Measurements from ENCODE around the gene DCHS2. TPM values are rescaled to one million over a fixed set of nuclear protein-coding genes. Genes with fewer than 3 reads are reported as not detected.
A peak's percentile ranks its signal among the peaks of the same experiment; 100 is the strongest.
"Not testable (repeated sequence)": the region's sequence is repeated elsewhere in the genome, so short reads cannot be mapped to it uniquely, and the experiment has no call there.

The DCHS2 gene
- total RNA-seq, 1 experiment from 2014 or later, result not detected

GRCh38 chr4:154218051-154218450 is 273.5 kb downstream of the DCHS2 start:
- no peak for DNase-seq (ENCODE audit: low read depth)

- not testable (repeated sequence) for DNase-seq (ENCODE audit: low read depth)
Observed at GRCh38 chr4:154217384-154217783, 274.2 kb downstream of the DCHS2 start.

- DNase-seq (ENCODE audit: low read depth), result no peak
Observed at GRCh38 chr4:154211506-154211905, 280.1 kb downstream of the DCHS2 start.

GRCh38 chr4:154208424-154208823 is 283.2 kb downstream of the DCHS2 start:
- peak; percentile 51 for DNase-seq (ENCODE audit: low read depth)

GRCh38 chr4:154205471-154205870 is 286.1 kb downstream of the DCHS2 start:
- peak; percentile 17 for DNase-seq (ENCODE audit: low read depth)

GRCh38 chr4:154194649-154195048 is 296.9 kb downstream of the DCHS2 start:
- no peak for DNase-seq (ENCODE audit: low read depth)

DNA sequence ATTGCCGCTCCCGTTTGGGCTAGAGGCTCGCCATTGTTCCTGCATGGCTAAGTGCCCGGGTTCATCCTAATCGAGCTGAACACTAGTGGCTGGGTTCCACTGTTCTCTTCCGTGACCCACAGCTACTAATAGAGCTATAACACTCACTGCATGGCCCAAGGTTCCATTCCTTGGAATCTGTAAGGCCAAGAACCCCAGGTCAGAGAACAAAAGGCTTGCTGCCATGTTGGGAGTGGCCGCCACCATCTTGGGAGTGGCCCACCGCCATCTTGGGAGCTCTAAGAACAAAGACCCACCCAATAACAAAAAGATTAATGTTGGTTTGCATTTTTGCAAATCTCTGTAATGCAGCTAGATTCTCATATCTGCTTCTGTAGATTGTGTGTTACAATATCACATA is 299.0 kb downstream of the DCHS2 start:
- no peak for DNase-seq (ENCODE audit: low read depth)

- peak; percentile 45 for DNase-seq (ENCODE audit: low read depth)
Observed at GRCh38 chr4:154189346-154189745, 302.3 kb downstream of the DCHS2 start.

GRCh38 chr4:154186888-154187287 is 304.7 kb downstream of the DCHS2 start:
- no peak for DNase-seq (ENCODE audit: low read depth)

DNA sequence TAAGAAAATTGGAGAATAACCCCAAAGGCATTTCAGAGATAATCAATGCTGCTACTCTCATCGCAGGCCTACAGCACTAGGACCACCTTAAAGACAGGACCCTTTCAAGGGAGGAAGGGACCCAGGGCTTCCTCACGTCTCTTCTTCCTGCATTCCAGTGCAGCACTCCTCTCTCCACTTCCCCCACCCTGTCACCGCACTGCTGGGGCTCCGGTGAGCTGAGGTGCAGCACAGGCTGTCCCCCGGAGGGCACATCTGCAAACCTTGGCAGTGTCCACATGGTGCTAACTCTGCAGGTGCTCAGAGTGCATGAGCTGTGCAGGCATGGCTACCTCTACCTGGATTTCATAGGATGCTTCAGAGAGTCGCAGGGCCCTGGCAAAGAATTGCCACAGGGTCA is 305.6 kb downstream of the DCHS2 start:
- DNase-seq (ENCODE audit: low read depth), result no peak

DNA sequence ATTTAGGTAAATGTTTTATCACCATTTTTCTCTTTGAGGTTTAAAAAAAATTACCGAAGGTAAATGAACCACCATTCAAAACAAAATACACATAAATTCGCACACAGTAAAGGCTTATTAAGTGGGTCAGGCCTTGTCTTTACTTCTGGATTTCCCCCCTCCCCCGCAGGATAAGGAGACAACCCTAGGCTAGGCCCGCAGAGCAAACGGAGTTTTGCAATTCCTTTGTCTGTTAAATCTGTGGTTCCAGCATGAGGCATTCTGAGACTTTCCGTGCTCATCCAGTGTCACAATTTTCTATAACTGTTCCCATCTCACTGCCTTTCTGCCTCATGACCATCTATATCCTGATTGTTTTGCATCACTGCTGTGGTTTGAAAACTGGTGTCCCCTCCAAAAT is 307.4 kb downstream of the DCHS2 start:
- no peak for DNase-seq (ENCODE audit: low read depth)

DNA sequence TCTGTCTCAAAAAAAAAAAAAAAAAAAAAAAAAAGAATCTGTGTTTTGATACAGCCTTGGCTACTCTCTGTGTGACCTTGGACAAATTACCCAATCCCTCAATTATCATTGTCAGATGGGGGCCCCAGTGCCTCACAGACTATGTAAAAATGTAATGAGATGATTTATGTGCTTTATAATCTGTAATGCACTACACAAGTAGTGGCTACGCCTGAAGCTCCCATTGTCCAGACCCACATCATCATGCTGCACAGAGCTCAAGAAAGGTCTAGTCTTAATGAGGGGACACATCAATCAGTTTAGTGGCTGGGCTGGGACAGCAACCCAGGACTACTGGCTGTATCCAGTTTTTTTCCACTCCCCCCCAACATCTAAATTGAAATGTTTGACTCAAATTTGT is 308.3 kb downstream of the DCHS2 start:
- DNase-seq (ENCODE audit: low read depth), result no peak

Other genes with a start within 250 kb of the DCHS2 start
- gene PLRG1, start 58.6 kb upstream of the DCHS2 start, total RNA-seq (2014; rRNA removed; shearing (Covaris generic)), result 54.0 and 77.4 TPM in 2 replicates
- gene FGB, start 71.2 kb upstream of the DCHS2 start, total RNA-seq (2014; rRNA removed; shearing (Covaris generic)), result not detected in 2 replicates
- not detected in 2 replicates for gene FGA, start 98.9 kb upstream of the DCHS2 start, total RNA-seq (2014; rRNA removed; shearing (Covaris generic))
- gene FGG, start 120.9 kb upstream of the DCHS2 start, total RNA-seq (2014; rRNA removed; shearing (Covaris generic)), result not detected in 2 replicates

Data from RPMI7951 (cell line).